NCI-H446 (cell line): ENCODE data around the gene DGKD.
A peak's percentile ranks its signal among the peaks of the same experiment; 100 is the strongest.

Experiments used
- DNase-seq, 2 experiments: peaks; one replicate each; lab custom pipeline; 2025; lab: John Stamatoyannopoulos, UW

The DGKD gene

DNA sequence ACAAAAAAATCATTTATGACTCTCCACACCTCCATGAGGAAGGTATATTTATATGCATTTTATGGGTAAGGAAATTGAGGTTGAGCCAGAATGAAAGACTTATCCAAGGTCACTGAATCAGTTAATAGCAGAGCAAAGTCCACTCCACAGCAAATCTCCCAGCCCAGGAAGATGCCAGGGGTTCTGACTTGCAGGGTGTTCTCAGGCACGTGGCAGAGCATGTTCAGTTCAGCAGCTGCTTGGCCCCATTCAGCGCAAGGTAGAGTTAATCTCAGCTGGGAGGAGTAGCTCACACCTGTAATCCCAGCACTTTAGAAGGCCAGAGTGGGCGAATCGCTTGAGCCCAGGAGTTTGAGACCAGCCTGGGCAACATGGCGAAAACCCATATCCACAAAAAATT lies 17.8 kb upstream of the DGKD start:
- DNase-seq: no peak

DNA sequence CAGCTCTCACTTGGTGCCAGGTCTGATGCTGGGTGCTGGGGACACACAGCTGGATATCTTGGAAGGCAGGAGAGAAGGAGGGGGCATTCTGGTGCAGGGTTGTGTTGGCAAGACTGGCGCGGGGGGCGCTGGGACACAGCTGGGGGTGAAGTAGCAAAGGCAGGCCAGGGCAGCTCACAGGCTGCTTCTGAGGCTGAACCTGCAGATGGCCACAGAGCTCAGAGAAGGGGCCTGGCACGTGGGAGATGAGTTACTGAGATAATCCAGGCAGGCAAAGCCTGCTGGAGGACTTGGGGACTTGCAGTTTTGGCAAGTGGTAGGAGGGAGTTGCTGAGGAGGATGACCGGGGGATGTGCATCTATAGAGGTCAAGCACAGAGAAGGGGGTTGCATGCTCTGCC lies 16.2 kb upstream of the DGKD start:
- no peak for DNase-seq

DNA sequence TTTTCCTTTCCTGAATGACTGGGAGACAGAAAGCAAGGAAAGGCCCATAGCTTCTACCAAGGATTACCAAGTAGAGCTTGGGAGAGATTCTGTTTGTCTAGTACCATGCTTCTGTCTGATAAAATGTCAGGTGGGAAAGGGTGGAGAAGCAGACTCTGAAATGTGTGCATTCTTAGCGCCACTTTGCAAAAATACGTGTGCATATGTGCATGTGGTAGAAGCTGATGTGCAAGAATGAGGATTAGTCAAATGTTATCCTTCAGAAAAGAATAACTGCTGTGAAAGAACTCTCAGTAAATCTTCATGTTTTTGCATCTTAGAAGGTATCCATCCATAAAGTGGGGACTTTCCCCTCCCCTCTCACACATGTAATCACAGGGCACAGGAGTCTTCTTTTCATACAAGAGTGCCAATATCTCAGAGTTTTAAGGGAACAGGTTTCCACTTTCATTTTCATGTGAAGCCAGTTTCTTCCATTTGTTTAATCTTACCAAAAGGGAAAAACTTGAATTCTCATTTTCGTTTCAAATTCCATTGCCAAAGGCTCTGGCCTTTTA lies 15.4 kb upstream of the DGKD start:
- DNase-seq: no peak

DNA sequence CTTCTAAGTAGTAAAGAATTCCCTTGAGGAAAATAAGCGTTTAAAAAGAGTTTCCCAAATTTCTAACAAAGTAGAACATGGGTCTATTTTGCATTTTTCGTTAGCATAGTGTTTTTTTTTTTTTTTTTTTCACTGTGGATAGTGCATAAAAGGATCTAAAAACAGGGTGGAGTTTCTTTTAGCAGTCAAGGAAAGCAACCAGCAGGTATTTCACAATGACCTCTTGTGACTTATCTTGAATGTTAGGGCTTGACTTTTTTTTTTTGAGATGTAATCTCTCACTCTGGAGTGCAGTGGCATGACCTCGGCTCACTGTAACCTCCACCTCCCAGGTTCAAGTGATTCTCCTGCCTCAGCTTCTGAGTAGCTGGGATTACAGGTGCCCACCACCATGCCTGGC lies 14.9 kb upstream of the DGKD start:
- no peak for DNase-seq

DNA sequence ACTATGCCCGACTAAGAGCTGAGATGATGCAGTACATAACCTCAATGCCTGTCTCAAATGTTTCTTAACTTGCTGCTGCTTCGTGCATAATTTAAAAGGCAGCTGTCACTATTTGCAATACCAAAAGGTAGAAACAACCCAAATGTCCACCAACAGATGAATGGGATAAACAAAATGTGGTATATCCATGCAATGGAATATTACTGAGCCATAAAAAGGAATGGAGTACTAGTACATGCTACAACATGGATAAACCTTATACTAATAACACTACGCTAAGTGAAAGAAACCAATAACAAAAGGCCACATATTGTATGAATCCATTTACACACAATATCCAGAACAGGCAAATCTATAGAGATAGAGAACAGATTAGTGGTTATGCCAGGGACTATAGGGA lies 13.0 kb upstream of the DGKD start:
- no peak for DNase-seq

DNA sequence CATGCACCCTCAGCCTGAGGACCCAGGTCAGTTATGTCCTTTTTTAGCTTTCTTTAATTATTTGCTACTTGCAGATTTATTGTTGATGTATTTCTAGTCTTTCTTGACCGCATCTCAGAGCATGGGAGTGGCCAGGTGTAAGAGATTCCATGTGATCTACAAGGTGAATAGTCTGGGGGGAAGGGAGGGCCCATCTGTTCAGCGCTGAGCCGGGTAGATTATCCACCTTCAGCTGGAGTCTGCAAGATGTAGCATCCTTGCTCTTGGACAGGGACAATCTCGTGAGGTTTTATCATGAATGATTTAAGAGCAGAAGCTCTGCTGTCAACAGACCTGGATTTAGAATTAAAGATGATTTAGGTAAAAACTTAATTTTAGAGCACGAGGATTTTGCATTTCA lies 12.0 kb upstream of the DGKD start:
- DNase-seq: no peak

DNA sequence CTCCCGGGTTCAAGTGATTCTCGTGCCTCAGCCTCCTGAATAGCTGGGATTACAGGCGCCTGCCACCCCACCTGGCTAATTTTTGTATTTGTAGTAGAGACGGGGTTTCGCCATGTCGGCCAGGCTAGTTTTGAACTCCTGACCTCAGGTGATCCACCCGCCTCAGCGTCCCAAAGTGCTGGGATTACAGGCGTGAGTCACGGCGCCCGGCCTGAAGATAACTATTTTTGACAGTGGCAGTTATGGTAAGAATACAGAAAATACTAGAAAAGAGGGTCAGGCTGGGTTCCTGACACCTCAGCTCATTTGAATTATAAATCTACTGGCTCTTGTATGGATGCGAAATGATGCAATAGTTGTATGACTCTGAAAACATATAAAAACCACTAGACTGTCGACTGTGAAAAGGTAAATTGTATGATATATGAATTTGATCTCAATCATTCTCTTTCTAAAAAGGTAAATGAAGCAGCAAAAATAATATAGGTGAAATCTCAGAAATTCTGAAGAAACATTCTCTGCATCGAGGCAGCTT lies 11.1 kb upstream of the DGKD start:
- no peak for DNase-seq

DNA sequence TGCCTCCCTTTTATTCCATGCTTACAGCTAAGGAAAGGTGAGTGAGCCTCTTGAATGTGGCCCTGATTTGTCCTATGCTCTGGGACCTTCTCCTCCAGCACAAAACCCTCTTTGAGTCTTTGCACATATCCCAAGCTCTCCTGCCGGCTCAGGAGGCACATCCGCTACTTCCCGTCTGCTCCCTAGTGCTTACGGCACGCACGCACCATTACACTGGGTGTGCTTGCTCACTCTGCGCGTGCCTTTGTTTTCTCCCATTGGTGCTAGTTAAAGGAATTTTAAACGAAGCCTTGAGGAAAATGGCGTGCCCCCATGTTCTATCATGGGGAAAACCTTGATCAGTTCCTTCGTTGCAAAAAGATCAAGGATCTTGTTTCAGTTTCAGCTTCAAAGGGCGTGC lies 7.9 kb upstream of the DGKD start:
- DNase-seq: no peak

DNA sequence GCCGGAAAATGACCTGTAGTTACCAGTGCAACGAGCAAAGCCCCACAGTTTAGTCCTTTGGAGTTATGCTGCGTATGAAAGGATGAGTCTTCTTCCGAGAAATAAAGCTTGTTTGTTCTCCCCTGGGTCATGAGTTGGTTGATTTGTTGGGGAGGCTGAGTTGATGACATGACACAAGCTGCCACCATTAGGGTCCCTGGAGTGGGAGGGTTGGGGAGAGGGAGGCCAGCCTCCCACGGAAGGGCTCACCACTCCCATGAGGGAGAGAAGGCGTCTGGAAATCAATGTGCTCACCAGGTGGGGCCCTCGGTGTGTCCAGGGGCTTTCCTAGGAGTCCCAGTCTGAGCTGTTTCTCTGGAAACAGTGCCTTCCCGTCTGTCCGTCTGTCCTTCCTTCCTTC lies 7.4 kb upstream of the DGKD start:
- DNase-seq: no peak

DNA sequence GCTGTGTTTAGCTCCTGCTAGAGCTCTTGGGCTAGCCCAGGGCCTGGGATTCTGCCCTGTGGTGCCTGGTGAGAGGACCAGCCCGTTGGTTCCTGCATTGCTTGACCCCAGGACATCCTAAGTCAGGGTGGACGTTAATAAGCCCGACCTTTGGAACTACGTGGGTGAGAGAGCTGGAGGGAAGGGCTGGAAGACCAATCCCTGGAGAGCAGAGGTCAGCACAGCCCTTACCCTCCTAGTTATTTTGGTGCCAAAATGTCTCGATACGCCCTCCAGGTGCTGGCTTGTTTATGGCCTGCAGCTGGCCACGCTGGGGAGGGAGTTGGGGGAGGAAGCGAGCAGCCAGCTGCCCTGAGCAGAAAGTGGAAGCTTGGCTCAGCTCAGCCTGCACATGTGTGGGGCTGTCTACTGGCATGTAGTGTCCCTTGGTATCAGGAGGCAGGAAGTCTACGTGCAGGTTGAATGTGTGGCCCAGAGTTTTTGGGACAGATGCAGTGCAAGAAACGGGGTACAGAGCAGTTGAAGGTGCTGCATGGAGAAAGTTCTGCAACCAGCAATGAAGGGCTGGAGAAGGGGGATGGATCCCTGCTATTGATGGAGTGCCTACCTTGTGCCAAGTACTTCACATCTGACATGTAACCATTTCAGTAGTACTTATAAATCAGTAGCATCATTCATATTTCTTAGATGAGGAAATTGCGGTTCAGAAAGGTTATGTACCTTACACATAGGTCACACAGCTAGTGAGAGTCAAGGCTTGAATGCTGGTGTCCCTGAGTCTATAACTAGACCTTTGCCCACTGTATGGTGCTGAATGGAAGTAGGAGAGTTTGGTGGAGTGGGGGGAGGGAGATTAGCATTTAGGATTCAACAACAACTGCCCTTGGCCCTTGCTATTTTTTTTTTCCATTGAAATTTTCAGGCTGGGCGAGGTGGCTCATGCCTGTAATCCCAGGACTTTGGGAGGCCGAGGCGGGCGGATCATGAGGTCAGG lies 5.0 kb upstream of the DGKD start:
- no peak for DNase-seq

DNA sequence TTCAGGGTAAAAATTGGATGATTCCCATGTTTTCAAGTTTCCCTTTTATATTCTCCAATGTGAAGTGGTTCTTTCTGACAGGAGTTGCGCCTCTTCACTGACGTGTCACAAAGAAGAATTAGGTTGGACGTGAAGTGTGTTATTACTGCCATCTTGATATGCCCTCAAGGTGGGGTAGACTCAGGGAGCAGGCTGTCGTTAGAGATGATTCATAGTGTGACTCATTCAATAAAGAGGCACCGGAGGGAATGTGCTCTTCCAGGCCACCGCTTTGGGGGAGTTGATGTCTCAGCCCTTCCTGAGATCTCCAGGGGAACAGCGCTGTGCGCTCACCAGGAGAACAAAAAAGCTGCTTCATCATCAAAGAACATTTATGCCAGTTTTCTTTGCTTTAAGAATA lies 3.6 kb upstream of the DGKD start:
- DNase-seq: peak in 1 of 2 experiments; percentile 9

DNA sequence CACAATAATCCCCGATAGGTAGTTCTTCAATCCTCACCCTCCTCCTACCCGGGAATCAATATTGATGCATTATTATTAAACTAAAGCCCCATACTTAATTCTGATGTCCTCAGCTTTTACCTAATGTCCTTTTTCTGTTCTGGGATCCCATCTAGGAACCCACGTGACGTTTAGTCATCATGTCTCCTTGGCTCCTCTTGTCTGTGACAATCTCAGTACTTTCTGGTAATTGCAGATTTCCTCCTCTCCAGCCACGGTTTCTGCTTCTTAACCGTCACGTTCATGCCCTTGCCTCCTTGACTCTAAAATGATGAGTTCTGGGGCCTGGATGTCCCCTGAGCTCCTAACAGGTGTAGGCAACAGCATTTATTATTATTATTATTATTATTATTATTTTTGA lies 2.9 kb upstream of the DGKD start:
- DNase-seq: no peak

DNA sequence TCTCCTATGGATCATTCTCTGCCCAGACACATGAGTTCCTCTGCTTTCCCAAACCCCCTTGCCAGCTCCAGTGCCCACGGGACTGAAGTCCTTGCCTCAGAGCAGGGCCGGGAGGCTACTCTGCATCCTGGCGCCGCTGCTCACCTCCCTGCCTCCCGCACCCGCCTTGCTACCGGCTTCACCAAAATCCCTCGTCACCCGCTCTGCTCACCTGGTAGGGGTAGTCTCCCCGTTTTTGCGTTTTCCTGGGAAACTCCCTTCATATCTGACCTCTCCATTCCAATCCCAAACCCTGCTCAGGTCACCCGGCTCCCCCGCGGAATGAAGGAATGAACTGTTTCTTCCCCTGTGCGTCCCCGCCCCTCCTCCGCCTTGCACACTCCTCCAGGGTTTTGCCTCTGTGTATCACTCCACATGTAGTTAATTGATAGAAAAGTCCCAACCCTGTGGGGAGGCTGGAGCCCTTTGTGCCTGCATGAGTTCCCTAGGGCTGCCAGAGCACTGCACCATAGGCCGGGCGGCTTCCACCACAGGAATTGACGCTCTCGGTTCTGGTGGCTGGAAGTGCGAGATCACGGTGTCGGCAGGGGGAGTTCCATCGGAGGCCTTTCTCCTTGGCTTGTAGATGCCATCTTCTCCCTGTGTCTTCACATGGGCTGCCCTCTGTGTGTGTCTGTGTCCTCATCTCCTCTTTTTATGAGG lies 2.0 kb upstream of the DGKD start:
- DNase-seq: no peak

DNA sequence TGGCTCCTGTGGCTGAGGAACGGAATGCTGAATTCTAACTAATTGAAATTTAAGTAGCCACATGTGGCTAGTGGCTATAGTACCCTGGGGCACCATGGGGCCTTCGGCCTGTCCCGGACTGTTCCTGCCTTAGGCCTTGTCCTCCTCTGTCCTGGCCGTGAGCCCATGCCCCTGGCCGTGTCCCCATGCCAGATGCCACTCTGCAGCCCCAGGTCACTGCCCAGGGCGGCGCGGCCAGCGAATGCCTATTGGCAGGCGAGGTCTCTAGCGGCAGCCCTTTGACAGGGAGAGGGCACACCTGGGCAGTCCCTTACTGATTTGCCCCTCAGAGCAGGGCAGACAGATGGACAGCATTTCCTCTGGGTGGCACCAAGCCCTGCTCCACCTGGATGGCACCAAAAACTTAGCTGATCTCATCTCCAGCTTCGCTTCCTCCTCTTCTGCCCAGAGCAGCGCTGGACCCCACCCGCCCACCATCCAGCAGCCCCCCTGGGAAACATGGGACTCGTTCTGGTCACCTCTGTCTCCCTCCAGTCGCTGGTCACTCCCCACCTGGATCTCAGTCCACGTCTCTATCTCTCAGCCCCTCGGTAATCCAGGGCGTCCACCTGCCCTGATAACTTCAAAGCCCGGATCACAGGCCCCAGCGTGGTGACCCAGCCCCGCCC lies 1.1 kb upstream of the DGKD start:
- no peak for DNase-seq

DNA sequence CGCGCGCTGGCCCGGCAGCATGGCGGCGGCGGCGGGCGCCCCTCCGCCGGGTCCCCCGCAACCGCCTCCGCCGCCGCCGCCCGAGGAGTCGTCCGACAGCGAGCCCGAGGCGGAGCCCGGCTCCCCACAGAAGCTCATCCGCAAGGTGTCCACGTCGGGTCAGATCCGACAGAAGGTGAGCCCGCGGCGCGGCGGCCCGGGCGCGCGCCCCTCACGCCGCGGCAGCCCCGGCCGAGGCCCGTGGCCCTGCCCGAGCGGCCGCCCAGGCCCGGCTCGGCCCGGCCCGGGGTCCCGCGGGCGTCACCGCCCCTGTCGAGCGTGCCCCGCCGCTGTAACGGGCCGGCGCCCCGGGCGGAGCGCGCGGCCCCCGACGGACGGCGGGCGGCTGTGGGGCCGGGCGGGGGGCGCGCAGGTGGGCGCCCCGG lies 218 bp downstream of the DGKD start:
- DNase-seq: no peak

DNA sequence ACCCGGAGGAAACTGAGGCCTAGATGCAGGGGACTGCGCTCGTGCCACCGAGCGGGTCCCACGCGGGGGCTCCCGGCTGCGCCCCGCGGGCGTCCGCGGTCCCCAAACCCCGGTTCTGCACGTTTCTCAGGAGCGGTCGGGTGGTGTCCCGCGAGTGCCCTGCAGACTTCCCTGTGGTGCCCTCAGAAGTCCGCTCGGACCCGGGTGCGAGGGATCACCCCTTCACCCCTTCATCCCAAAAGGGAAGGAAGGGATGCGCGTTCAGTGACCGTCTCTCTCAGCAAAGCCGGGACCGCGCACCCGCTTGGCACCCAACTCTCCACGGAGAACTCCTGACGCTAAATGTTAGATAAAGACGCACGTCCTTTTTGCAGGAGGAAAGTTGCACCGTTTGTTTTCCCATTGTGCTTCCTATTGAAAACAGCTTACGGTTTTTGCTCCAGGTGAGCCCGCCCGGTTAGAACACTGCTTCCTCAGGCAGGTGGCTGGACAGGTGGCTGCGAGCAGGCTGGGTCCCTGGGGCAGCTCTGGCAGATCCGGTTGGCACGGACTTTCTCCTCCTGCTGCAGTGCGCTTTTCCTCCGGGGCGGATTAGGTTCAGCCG lies 779 bp downstream of the DGKD start:
- no peak for DNase-seq

DNA sequence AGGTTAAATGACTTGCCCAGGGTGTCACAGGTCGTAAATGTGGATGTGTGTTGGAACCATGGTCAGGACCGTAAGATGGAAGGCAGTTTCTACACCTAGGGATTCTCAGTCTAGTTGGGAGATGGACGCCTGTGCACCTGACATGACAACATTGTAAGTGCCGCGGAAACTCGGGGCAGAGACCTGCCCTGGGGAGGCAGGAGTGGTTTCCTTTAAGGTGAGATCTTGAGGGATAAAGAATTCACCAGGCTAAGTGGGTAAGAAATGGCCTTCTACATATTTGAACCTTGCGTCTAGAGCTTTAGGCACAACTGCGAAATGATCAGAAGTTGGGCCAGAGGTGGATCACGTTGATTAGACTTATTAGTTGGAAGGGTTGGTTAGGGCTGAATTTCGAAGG lies 1.6 kb downstream of the DGKD start:
- no peak for DNase-seq

DNA sequence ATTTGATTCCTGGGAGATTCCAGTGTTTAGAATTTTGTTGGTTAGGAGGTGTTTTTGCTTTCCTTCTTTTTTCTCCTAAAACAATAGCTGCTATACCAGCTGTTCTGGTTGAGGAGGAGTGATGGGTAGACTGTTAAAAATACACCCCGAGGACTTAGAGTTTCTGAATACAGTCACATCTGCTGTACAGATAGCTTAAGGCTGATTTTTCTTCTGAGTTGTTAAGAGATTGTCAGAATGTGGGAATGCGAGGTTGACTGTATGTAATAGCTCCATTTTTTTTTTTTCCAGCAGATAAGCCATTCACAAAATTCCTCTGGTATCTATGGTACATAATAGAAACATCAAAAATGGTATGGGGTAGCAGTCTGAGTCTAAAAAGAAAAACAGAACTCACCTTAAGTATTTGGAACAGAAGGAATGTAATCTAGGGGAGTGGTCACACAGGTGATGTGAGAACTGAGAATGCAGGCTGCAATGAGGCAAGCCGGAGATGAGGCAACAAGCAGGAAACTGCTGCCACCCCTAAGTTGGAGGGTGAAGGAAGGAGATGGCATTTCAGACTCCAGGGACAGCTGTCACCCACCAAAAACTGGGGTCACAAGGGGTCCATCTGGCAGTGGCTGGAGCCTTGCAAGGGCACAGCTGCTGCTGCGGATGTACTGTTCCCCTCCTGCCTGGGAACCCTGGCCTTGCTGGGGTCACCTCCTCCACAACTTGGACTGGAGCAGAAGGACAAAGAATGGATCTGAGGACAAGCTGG lies 2.4 kb downstream of the DGKD start:
- DNase-seq: no peak

DNA sequence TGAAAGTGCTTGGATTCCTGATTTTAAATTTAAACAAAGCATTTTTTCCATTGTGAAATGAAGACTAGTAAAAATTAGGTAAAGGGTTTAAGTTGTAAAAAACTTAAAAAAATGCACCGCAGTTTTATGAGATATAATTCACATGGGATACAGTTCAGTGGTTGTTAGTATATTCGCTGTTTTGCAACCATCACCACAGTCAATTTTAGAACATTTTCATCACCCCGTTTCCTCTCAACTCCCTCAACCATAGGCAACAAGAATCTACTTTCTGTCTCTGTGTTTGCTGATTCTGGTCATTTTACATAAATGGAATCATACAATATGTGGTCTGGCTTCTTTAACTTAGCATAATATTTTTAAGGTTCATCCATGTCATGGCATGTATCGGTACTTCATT lies 4.0 kb downstream of the DGKD start:
- no peak for DNase-seq

DNA sequence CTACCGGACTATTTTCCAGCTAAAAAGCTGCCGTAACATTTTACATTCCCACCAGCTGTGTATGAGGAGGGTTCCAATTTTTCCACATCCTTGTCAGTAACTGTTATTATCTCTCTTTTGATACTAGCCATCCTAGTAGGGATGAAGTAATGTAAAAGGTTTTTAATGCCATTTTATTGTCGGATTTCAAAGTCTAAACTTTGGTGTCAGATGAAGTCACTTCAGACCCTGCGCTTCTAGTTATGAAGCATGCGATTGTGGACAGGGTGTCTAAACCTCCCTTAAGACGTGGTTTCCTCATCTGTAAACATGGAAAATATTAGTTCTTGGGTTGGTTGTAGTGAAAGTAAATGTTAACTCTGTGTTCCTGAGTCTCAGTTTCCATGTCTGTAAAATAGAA lies 4.7 kb downstream of the DGKD start:
- no peak for DNase-seq

DNA sequence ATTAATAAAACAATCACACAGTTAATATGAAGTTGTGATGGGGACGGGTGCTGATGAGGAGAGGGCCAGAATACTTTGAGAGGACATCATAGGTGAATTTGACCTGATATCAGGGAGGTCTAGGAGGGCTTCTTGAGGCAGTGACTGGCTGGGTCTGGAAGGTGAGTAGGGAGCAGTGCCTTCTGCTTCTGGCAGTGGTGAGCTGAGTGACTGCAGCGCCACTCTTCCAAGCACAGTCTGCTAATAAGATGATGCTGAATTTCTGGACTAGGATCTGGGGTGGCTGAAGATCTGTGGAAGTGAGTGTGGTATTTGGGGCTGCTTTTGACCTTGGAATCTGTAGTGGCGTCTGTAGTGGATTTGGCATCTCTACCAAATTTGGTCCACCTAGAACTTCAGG lies 5.5 kb downstream of the DGKD start:
- DNase-seq: no peak
